GM19193 (cell line): Measurements from ENCODE around the gene ZNF195.

Experiments
- POLR2A ChIP-seq: IDR thresholded peaks from 4 replicates; pipeline ENCODE4 v1.6.1; 2011; ENCODE audit not compliant: insufficient read depth, insufficient read length; ENCODE audit errors: extremely low read depth

ZNF195 gene

DNA sequence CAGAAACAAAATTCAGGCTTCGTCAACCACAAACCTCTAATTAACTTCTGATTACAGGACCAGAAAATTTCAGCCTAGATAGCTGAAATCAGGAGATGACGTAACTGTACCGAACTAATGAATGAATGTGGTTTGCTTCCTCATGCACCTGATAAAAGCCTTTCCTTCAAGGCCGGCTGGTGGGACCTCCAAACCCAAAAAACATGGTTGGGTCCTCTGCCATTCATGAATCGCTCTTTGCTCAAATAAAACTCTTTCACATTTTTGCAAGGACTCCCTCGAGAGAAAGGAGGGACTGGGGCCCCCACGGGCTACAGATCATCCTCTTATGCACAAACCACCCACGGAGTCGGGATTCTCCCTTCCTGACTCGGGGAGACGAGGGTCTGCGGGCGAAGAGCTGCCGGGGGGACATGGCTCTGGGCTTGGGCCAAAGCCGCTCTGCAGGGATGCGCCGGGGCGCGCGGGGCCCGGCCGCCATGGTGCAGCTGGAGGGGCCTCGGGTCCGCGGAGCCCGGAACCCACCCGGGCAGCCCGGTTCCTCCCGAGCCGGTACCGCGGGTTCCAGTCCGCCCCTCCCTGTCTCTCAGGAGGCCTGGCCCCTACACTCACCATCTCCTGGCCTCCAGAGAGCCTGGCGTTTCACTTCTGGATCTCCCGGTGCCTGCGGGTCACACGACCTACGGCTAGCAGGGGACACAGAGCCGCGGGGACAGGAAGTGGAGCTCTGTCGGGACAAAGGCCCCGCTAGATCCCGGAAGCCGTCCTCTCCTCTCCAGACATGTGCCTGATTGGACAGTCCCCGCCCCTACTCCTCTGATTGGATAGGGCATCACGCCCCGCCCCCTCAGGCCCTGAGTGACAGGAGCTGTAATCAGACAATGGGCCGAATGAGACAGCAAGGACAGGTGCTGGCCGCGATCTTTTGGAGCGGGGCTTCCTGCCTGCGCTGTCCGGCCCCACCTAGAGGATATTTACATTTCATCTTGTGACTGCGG is at the start of gene ZNF195:
TSS of gene ZNF195 (minus strand) at position 721 of the 998 bp plus-strand sequence. CDS start at position 615, 106 bp downstream.
- peak; percentile 84 for TF ChIP-seq POLR2A

DNA sequence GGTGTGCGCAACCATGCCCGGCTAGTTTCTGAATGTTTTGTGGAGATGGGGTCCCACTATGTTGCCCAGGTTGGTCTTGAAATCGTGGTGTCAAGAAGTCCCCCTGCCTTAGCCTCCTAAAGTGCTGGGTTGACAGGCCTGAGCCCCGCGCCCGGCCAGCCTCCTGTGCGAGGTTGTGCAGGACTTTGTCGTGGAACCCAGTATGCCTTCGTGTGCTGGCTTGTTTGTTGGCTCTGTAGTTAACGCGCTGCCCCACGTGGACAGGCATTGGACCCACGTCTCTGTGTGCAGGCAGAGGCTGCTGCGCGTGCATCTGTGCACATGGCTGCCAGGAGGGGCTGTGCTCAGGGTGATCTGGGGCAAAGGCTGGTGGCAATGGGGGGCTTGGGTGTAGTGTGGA is 33.9 kb upstream of the ZNF195 start:
- TF ChIP-seq POLR2A, result no peak

DNA sequence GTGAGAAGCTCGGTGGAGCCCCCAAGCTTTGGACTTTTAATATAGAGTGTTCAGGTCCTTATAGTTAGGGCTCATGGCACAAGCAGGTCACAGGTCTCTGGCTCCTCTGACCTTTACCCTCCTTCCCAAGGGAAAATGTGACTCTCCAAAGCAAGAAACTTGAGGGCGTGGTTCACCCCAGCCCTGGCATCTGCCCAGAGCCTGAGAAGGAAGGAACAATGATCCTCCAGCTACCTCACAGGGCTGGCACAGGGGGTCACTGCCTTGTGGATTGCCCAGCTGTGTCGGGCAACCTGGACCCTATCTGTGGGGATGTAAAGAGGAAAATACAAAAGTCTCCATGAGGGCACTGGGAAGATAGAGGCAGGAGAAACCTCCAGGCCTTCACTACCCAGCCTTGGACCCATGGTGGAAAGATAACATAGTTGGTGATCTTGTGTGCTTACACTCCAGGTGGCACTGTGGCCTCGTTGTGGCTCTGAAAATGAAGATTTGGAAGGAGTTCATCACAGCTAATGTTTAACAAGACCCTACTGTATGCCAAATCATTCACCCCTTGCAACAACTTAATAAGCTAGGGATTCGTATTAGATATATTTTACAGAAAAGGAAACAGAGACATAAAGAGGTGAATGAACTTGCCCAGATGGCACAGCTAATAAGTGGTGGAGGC is 3.8 kb upstream of the ZNF195 start:
- no peak for TF ChIP-seq POLR2A

GRCh38 chr11:3381794-3382193 is 2.8 kb upstream of the ZNF195 start:
- TF ChIP-seq POLR2A, result no peak

DNA sequence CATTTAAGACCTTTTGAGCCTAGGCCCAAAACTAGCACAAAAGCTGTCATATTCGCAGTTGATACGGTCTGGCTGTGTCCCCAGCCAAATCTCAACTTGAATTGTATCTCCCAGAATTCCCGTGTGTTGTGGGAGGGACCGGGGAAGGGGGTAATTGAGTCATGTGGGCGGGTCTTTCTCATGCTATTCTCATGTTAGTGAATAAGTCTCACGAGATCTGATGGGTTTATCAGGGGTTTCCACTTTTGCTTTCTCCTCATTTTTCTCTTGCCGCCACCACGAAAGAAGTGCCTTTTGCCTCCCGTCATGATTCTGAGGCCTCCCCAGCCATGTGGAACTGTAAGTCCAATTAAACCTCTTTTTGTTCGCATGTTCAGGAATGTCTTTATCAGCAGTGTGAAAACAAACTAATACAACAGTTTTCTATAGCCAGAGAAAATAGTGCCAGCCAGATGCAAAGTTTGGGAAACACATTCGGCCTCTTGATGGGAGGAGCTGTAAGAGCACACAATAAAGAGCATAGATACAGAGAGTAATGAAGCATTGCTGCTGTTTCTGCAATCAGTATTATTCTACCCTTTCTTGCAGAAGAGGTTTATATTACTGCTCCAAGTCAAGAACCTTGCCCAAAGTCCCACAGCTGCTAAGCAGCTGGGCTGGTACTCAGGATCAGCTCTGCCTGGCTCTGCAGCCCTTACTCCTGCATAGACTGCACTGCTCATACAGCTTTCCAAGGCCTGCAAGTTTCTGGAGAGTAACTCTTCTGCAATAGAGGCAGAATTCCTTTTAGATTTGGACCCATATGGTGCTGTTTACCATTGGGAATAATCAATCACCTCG is 2.0 kb upstream of the ZNF195 start:
- no peak for TF ChIP-seq POLR2A

- TF ChIP-seq POLR2A, result no peak
Observed at GRCh38 chr11:3375552-3375951, 3.4 kb downstream of the ZNF195 start.

DNA sequence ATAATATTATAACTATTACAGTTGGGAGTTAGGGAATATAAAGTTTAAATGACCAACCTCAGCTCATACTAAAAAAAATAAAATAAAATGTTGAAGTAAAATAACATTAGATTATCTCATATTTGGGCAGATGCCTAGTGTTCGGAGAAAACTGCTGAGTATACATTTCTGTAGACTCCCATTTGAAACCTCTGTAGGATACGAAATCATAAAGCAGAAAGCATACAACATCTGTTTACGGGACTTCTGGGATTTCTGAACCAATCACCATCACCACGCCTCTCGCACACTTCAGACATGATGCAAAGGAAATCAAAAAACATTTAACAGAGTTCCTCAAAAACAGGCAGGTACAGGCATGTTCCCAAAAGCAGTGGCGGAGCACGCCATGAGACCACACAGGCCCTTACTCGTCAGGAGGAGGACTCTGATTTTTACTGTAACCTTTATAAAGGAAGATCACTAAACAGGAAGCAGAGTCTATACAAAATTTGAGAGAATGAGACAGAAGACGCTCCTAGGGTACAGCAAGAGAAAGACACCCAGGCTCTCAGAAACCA is 8.6 kb downstream of the ZNF195 start:
- TF ChIP-seq POLR2A, result no peak

DNA sequence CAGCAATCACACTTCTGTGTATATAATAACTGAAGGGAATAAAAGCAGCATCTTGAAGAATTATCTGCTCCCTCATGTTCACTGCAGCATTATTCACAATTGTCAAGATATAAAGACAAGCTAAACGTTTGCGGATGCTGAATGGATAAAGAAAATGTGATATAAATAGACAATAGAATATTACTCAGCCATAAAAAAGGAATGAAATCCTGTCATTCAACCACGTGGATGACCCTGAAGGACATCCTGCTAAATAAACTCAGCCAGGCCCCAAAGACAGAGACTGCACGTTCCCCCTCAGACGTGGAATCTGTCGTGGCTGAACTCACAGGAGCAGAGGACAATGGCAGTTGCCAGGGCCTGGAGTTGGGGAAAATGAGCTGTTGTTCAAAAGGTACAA is 9.6 kb downstream of the ZNF195 start:
- TF ChIP-seq POLR2A, result no peak

- no peak for TF ChIP-seq POLR2A
Observed at GRCh38 chr11:3368199-3368598, 10.7 kb downstream of the ZNF195 start.

DNA sequence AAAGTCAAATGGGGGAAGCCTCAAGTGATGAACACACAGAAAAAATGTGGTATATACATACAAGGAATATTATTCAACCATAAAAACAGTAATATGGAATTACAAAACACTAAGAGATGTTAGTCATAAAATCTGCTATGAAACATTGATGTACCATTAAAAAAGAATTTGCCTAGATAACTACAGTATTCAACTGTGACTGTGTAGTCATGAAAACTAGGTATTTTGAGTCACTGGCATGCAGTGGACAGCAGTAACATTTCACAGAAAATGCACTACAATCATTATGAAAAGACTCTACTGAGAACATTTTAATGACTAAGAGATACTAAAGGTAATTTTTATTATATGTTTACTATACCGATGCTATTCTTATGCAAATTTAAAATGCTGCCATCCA is 11.7 kb downstream of the ZNF195 start:
- TF ChIP-seq POLR2A, result no peak

GRCh38 chr11:3359092-3359824 is 19.7 kb downstream of the ZNF195 start:
- no peak for TF ChIP-seq POLR2A

- no peak for TF ChIP-seq POLR2A
Observed at GRCh38 chr11:3357994-3358676, 20.8 kb downstream of the ZNF195 start.

DNA sequence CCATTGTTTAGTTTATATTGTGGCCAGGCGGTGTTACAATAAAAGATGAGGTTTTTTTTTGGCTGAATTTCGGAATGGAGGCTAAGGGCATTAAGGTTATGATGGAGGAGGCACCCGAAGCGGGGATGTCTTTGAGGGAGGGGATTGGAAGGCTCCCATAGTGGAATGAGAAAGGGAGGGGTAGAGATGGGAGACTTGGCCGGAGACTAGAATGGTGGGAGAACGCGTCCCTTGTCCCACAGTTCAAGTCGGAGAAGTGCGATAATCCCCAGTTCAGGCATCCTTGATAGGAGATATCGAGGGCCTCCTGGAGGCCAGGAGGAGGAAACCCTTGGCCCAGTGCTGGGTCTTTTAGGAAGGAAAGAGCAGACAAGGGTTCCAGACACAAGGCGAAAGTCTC is 21.6 kb downstream of the ZNF195 start:
- no peak for TF ChIP-seq POLR2A
